ENCODE measurements around the gene TMA16.

Gene TMA16

GRCh38 chr4:163563592-163563991 is 69.1 kb downstream of the TMA16 start:
- DNase-seq (ENCODE audit: low read depth in 2 of 2): no peak

- DNase-seq (ENCODE audit: low read depth in 2 of 2): no peak
These were observed 69.8 kb downstream of the TMA16 start for GRCh38 chr4:163564221-163564720.

- DNase-seq (ENCODE audit: low read depth in 2 of 2): no peak
These were observed 71.0 kb downstream of the TMA16 start for GRCh38 chr4:163565226-163566135.

GRCh38 chr4:163566257-163566796 is 71.8 kb downstream of the TMA16 start:
- no peak for DNase-seq (ENCODE audit: low read depth in 2 of 2)

GRCh38 chr4:163568843-163569242 is 74.4 kb downstream of the TMA16 start:
- DNase-seq (ENCODE audit: low read depth in 2 of 2): no peak

All from stimulated activated CD8-positive, alpha-beta memory T cell treated with anti-CD3 and anti-CD28 coated beads, Interleukin-2, amount 100 ng/mL, for 48 hours (primary cell).